HG03565 (cell line): ENCODE results near the gene UBAP1L.
"Not testable (repeated sequence)": the region's sequence is repeated elsewhere in the genome, so short reads cannot be mapped to it uniquely, and the experiment has no call there.

Experiments
- ATAC-seq: cut with Tn5 transposase; IDR thresholded peaks from one replicate; pipeline ENCODE4 v1.9.1; 2021; ENCODE audit warnings: mild to moderate bottlenecking, moderate library complexity; ENCODE audit not compliant: unreplicated experiment

UBAP1L gene

DNA sequence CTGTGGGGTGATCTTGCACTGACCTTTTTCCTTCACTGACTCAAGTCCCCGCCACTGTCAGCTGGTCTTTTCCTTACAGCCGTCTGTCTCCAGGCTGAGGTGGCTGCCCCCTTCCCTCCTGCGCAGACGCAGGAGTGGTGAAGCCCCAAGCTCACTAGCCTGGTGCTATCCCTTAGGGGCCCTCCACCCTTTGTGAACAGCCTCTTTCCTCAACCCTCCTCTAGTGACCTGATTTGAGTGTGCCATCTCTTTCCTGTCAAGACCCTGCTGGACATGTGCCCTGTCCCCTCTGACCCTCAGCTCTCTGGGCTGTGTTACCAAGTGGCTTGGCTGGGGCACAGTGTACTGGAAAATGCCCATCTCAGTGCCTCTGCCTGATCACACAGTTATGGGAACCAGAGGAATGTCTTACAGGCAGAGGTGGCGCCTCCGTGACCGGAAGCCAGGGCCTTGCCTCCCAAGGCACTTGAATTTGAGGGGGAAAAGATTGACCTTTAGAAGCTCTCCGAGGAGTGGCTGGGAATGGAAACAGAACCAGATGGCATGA, 29.7 kb downstream of the UBAP1L start:
- ATAC-seq = no peak

DNA sequence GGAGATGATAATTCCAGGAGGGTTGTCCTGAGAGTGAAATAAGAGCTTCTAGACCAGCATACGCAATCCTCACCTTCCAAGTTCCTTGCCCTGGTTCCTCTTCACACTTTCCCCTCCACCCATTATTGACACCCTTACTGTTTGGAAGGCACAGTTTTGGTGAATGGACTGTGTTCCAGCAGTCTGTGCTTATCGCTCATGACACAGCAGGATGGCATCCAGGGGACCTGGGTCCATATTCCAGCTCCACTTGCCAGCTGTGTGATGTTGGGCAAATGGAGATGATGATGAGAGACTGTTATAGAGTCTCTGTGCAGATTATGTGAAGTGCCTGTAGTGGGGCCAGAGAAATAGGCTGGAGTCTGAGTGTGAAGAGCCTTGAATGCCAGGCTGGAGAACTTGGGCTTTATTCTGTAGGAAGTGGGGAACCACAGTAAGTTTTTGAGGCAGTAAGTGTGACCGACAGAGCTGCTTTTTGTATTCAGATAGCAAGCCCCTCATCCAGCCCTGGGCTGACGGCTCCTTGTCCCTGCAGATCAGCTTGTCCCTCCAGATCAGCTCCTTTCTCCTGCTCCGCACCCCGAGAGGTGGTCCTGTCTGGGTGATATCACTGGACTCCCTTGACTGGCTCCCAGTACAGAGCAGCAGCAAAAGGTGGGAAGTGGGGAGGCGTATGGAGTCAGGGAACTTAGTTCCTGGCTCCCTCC, 30.3 kb downstream of the UBAP1L start:
- ATAC-seq = no peak

DNA sequence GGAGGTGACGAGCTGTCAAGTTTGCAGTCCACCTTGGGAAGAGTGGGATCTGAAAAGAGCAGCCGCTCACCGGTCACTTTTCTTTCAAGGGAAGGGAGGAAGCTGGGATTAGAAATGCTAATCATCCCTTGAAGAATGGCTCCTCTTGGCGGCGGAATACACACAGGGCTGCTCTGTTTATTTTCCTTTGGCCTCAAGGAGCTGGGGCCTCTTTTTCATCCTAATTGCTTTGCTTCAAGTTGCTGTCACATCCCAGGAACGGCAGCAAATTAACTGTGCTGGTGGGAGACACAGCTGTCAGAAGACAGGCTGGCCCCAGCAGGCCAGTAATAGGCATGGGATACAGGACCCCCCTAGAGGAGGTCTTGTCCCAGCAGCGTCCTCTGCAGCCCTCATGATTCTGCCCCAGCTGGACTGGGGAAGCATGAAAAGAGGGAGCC, 31.7 kb downstream of the UBAP1L start:
- no peak for ATAC-seq

DNA sequence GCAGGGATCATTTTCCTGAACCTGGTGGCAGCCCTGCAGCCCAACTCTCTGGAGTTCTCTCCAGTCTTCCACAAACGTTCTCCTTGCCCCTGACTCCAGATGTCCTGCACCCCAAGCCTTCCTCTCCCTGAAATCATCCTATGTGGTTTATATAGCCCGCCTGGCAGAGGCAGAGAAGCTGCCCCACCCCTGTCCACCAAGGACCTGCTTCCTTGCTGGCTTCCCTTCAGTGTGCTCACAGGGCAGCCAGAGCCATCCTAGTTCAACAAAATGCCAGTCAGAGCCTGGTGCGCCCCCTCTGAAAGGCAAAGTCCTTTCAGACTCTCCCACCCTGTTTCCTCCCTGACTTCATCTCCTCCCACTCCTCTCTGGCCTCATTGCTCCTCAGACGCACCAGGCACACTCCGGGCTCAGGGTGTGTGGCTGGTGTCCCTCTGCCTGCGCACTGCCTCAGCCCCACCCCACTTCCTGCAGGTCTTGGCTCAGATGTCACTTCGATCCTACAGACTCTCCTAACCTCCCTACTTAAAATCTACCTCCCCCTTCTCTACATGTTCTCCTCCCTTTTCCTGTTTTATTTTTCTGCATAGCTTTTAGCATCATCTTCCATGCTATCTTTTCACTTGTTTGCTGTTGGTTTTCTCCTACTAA, 32.6 kb downstream of the UBAP1L start:
- ATAC-seq = no peak

DNA sequence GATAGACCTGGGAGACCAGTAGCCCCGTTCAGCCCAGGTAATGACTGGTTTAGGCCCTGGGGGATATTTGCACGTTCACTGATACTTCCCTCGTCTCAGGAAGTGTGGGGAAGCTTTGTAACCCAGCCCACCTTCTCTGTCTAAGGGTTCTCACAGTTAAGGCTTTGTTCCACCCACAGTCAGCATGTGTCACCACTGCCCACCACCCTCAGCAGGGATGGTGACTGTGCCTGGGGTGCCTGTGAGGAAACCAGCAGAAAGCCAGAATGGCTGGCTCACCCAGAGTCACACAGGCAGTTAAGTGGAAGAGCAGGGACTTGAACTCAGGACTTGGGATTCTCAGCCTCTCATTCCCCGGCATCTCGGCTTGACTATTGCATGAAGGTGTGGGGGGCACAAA, 33.2 kb downstream of the UBAP1L start:
- ATAC-seq = no peak

DNA sequence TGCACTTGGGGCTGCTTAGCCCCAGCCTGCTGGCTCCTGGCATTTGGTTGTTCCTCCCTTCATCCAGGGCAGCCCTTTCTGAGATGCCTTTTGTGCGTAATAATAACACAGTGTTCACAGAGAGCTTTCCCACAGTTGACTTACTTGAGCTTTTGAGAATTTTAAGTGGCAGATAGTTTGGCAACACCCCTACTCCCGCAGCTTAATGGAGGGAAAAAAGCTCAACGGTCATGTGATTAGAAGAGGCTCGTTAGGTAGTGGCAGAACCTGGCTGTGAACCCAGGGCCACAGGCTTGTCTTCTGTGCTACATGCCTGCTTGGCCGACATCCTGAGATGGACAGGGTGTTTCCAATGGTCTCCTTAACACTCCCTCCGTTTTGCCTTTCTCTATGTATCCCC, 33.7 kb downstream of the UBAP1L start:
- no peak for ATAC-seq

DNA sequence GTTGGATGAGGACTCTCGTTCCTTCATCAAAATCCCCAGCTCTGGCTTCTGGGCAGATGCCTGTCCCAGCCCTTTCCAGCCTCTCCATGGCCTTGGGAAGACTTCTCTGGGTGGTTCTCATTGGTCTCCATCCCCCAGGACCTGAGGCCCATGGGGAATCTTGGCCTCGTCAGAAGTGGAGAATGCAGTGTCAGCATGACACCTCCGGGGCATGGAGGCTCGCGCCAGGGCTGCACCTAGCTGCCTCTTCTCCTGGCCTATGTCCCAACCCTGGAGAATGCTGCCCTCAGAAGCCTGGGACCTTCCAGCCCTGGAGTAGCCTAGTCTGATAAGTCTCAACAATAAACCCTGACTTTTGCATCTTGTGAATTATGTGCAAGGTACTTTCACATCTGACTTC, 35.4 kb downstream of the UBAP1L start:
- no peak for ATAC-seq

DNA sequence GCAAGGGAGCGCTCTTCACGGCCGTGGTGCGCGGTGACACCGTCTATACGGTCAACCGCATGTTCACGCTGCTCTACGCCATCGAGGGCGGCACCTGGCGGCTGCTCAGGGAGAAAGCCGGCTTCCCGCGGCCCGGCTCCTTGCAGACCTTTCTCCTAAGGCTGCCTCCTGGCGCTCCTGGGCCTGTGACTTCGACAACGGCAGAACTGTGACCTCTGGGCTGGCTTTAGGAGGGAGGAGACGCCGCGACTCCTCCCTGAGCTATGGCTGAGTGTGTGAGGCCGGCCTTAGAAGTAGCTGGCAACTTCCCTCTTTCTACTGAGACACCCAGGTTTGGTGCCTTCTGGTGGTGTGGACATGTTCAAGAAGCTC, 37.0 kb downstream of the UBAP1L start:
- no peak for ATAC-seq

DNA sequence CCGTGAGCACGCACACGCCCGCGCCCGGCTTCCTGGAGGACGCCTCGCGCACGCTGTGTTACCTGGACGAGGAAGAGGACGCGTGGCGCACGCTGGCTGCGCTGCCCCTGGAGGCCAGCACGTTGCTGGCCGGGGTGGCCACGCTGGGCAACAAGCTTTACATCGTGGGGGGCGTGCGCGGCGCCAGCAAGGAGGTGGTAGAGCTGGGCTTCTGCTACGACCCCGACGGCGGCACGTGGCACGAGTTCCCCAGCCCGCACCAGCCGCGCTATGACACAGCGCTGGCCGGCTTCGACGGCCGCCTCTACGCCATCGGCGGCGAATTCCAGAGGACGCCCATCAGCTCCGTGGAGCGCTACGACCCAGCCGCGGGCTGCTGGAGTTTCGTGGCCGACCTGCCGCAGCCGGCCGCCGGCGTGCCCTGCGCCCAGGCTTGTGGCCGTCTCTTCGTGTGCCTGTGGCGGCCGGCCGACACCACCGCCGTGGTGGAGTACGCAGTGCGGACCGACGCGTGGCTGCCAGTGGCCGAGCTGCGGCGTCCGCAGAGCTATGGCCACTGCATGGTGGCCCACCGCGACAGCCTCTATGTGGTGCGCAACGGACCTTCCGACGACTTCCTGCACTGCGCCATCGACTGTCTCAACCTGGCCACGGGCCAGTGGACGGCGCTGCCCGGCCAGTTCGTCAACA, 37.6 kb downstream of the UBAP1L start:
- ATAC-seq = no peak

DNA sequence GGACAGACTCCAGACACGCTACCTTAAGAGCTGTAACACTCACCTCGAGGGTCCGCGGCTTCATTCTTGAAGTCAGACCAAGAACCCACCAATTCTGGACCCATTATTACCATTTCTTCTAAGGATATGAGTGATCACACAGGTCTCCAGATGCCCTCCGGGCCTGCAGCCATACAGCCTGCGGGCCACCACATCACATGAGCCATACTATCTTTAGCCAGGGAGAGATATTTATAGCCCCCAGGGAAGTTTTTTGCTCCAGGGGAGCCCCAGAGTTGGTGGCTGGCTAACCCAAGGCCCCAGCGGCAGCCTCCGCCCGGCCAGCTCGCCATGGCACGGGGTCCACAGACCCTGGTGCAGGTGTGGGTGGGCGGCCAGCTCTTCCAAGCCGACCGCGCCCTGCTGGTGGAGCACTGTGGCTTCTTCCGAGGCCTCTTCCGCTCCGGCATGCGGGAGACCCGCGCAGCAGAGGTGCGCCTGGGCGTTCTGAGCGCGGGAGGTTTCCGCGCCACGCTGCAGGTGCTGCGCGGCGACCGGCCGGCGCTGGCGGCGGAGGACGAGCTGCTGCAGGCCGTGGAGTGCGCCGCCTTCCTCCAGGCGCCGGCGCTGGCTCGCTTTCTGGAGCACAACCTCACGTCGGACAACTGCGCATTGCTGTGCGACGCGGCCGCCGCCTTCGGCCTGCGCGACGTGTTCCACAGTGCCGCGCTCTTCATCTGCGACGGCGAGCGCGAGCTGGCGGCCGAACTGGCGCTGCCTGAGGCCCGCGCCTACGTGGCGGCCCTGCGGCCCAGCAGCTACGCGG, 38.3 kb downstream of the UBAP1L start, which contains the start of gene KBTBD13:
Gene KBTBD13, plus strand, starts transcription at position 261 of the 805 bp plus-strand sequence. Its CDS starts 70 bp downstream, at position 331.
- no peak for ATAC-seq

DNA sequence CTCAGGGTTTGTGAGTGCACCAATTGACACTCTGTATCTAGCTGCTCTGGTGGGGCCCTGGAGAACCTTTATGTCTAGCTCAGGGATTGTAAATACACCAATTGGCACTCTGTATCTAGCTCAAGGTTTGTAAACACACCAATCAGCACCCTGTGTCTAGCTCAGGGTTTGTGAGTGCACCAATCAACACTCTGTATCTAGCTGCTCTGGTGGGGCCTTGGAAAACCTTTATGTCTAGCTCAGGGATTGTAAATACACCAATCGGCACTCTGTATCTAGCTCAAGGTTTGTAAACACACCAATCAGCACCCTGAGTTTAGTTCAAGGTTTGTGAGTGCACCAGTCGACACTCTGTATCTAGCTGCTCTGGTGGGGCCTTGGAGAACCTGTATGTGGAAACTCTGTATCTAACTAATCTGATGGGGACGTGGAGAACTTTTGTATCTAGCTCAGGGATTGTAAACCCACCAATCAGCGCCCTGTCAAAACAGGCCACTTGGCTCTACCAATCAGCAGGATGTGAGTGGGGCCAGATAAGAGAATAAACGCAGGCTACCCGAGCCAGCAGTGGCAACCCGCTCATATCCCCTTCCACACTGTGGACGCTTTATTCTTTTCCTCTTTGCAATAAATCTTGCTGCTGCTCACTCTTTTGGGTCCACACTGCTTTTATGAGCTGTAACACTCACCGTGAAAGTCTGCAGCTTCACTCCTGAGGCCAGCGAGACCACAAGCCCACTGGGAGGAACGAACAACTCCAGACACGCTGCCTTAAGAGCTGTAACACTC, 39.2 kb downstream of the UBAP1L start:
- ATAC-seq = not testable (repeated sequence)

DNA sequence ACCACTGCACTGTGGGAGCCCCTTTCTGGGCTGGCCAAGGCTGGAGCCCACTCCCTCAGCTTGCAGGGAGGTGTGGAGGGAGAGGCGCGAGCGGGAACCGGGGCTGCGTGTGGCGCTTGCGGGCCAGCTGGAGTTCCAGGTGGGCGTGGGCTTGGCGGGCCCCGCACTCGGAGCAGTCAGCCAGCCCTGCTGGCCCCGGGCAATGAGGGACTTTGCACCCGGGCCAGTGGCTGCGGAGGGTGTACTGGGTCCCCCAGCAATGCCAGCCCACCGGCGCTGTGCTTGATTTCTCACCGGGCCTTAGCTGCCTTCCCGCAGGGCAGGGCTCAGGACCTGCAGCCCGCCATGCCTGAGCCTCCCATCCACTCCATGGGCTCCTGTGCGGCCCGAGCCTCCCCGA, 40.1 kb downstream of the UBAP1L start:
- ATAC-seq = not testable (repeated sequence)

DNA sequence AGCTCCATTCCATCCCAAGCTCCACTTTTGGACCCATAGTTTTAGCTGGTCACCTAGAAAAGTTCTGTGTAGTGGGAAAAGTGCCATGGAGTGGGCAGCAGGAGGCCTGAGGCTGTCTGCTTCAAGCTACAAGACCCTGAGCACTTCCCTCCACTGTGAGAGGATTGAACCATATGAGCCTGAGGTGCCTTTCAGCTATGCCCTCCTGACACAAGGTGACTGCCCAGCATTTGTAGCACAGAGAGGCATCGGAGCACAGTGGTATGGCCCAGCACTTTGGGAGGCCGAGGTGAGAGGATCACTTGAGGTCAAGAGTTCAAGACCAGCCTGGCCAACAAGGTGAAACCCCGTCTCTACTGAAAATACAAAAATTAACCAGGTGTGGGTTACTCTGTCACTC, 42.4 kb downstream of the UBAP1L start:
- no peak for ATAC-seq

DNA sequence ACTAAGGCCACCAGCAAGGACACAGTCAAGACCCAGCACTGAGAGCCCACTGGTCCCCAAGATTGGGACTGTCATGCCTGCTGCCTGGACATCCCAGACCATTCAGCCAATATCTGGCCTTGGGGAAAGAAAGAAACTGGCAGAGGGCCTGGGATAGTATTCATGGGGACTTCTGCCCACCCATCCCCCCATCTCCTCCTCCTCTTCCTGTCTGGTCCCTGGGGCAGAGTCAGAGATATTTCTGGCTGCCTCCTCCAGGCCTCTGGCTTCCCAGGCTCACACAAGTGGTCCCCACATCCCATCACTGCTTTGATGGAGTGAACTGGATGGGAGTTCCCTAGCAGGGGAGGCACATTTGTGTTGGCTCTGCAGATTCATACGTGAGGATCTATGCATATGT, 43.0 kb downstream of the UBAP1L start:
- ATAC-seq = no peak

DNA sequence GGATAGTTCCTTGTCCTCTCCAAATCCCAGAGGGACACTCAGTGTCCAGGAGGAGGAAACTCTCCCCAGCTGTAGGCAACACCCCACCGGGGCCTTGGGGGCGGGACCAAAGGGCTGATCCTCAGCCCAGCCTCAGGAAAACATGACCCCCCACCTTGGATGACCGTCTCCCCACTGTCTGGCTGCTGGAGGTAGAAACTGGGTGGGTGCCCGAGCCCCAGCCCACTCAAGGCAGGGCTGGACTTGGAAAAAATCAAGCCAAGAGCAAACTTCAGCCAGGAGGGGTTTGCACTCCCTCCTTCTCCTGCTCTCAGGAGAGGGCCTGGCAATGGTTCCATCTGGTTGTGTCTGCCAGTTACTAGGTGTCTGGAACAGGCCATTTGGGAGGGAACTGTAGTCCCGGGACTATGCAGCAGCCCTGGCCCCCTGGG, 43.6 kb downstream of the UBAP1L start:
- ATAC-seq = no peak

DNA sequence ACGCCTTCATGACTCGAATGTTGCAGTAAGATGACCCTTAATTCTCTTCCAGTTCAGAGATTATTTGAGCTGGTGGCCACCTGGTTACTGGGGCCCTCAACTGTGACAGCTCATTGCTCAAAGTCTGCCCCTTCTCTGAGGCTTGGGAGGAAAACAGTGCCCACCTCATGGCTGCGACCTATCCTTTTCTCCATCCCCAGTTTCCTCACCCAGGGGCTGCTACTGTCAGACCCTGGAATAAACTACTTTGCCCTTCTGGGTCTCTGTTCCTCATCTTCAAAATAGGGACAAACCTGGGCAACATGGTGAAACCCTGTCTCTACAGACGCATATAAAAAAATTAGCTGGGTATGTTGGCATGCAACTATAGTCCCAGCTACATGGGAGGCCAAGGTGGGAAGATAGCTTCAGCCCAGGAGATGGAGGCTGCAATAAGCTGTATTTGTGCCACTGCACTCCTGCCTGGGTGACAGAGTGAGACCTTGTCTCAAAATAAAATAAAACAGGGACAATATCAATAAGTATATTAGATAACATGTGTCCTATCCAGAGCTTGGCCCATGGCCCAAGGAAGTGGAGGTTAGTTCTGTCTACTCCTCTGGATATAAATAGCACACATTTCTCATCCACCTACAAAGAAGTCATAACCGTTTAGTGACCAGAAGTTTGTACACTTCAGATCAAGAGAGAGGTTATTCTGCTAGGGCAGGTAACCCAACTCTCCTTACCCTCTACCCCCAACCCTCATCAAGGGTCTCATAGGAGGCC, 45.0 kb downstream of the UBAP1L start:
- no peak for ATAC-seq

DNA sequence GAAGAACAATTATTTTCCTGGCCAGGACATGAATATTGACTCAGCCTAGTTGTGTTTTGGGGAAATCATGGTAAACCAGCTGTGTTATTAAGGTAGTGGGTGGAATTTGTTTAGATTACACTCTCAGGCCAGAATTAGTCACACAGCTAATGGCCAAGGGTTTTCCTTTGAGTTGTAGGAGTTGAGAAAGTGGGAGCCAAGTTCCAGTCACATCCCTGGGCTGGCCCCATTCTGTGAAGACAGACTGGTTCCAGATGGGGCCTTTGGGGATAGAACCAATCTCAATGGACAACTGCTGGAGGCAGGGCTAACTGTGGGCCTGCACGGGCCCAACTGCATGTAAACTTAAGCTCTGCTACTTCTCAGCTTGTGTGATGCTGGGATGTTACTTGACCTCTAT, 45.8 kb downstream of the UBAP1L start:
- ATAC-seq = no peak

DNA sequence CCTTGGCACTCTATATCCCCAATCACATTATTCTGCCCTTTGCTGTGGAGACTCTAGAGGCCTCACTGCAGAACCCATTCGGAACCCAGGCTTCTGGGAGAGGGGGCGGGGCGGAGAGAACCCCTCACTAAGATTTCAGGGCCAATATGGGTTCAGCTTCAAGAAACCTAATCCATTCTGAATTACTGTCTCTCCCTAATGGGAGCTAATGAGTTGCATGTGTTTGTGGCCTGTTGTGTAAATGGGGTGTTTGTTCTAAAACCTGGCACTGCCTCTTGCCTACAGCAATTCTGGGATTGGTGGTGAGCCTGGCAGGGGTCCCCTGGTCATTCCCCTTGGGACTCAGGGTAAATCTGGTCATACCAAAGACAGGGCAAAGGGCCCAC, 46.6 kb downstream of the UBAP1L start:
- ATAC-seq = no peak

DNA sequence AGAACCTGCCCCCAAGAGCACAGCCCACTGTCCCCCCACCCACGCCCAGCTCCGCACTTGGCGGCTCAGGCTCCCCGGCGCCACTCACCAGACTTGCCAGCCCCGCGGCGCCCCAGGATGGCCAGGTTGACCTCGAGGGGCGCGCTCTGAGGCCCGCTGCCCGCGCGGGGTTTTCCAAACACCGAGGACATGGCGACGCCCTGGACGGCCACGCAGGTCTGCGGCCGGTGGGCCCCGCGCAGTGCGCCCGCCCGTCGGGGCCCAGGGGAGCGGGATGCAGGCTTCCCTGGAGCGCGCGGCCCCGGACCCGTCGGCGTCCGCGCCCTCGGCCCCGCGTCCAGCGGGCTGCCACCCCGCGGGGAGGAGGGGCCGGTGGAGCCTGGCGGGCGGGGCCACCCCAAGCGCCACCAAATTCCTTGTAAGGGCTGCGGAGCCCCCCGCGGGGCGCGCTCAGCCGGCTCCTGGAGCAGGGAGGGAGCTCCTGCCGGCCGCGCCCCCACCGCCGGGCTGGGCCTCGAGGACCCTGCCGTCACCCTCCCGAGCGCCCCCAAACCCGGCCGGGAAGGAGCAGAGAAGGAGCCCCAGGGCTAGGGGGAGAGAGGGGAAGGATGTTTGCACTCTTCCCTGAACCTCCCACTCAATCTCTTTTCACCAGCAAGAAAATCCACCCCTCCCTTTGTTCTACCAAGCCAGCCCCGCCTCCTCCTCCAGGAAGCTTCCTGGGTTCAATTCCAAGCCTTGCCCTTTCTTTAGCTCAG, 47.2 kb downstream of the UBAP1L start, which contains the start of gene RASL12:
Gene RASL12, minus strand, starts transcription at position 347 of the 758 bp plus-strand sequence. Its CDS starts 156 bp downstream, at position 191.
- no peak for ATAC-seq
